Thymus (tissue), 11 donors: Measurements from ENCODE around the gene CALML5. TPM values are rescaled to one million over a fixed set of nuclear protein-coding genes. Genes with fewer than 3 reads are reported as not detected.

ENCODE experiments used
- DNase-seq, 9 donors: peaks; one replicate each; pipeline ENCODE4 v3.0.0-alpha.2; 2013; ENCODE audit warnings: low spot score in 9 of 9, low read depth in 6 of 9, missing footprints in 1 of 9
- H3K27ac ChIP-seq, 2 donors: one replicate each; pipeline ENCODE4 v1.5.1; 2013; ENCODE audit warnings: control low read depth in 1 of 2, low read depth in 1 of 2, low read length in 1 of 2, mild to moderate bottlenecking in 1 of 2, moderate library complexity in 1 of 2
- H3K27me3 ChIP-seq, 2 donors: one replicate each; pipeline ENCODE4 v1.5.1; 2013; ENCODE audit warnings: low read length in 1 of 2; ENCODE audit not compliant: control insufficient read depth in 2 of 2, insufficient read depth in 1 of 2
- H3K36me3 ChIP-seq, 2 donors: one replicate each; pipeline ENCODE4 v1.5.1; 2013; ENCODE audit warnings: low read length in 1 of 2, mild to moderate bottlenecking in 1 of 2, moderate library complexity in 1 of 2; ENCODE audit not compliant: control insufficient read depth in 2 of 2, insufficient read depth in 2 of 2
- H3K4me1 ChIP-seq, 2 donors: one replicate each; pipeline ENCODE4 v1.5.1; 2013; ENCODE audit warnings: low read length in 2 of 2; ENCODE audit not compliant: control insufficient read depth in 2 of 2, insufficient read depth in 2 of 2
- H3K4me3 ChIP-seq, 2 donors: one replicate each; pipeline ENCODE4 v1.5.1; 2013; ENCODE audit warnings: low read length in 2 of 2, control low read depth in 1 of 2, mild to moderate bottlenecking in 1 of 2
- H3K9me3 ChIP-seq, 2 donors: one replicate each; pipeline ENCODE4 v1.5.1; 2013; ENCODE audit warnings: low read length in 1 of 2, mild to moderate bottlenecking in 1 of 2; ENCODE audit not compliant: control insufficient read depth in 2 of 2, insufficient read depth in 1 of 2
- WGBS: extraction: QIAGEN DNeasy Blood & Tissue Kit; methylation state at CpG from one replicate; pipeline ENCODE4 v1.1.7; 2013; 5-methylcytosine and 5-hydroxymethylcytosine counted together
- polyA plus RNA-seq: library from polyadenylated mRNA; stranded (reverse); fragments of 200-250 nt; gene quantifications from one replicate; pipeline ENCODE4 v1.2.3, GENCODE V29; 2013
- total RNA-seq: library from RNA; stranded (reverse); fragments of 120-200 nt; gene quantifications from one replicate; pipeline ENCODE4 v1.2.4, GENCODE V29; 2013
- donor health status: healthy.

CALML5 gene
- total and polyA plus RNA-seq, 2 donors, result 32.6 to 368 TPM

GRCh38 chr10:5511885-5512280, 12.5 kb upstream of the CALML5 start:
- Histone ChIP-seq H3K9me3 (no peaks in the 10 kb centered on the region), H3K4me3 (no peak overlapping the region), H3K27me3 (peaks cover 0 to 8% of the 10 kb centered on the region in 2 donors), H3K4me1 (peaks cover 0 to 20% of the 10 kb centered on the region in 2 donors), H3K27ac (no peak overlapping the region), H3K36me3 (no peaks in the 10 kb centered on the region)
- 92% methylated on average over 17 of the region's 17 CpGs for WGBS
- no peak for DNase-seq

DNA sequence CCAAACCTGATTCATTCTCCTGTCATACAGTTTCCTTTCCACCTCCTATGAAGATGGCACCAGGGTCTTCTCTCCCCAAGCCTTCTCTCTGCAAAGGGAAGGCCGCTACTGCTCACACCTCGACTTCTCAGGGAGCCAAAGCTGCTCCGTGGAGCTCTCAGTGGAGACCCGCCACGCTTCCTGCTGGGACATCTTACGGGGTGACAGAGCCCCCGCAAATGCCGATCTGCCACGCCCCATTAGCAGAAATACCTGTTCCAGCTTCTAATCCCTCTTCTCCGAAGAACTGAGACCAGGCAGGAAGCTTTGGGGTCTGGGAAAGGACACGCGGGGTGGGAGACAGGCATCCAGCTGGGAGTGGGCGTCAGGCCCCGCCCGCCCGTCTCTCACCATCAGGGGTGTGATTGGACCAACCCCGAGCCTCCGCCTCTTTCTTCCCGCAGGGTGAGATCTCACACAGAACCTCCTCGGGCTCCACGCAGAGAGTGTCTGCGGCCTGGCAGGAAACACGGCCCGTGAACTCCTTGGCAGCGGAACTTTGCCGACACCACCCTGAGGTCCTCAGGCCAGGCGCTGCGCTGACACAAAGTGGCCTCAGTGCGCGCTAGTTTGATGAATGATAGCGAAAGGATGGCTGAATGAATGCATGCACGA, 12.0 kb upstream of the CALML5 start:
- H3K36me3 ChIP-seq, result no peaks in the 10 kb centered on the region
- H3K4me3 ChIP-seq, result no peak overlapping the region
- WGBS, result 96% methylated on average over 32 of the region's 32 CpGs
- no peak for DNase-seq
- H3K27ac ChIP-seq, result no peak overlapping the region
- peaks cover 0 to 8% of the 10 kb centered on the region in 2 donors for H3K27me3 ChIP-seq
- H3K4me1 ChIP-seq, result peaks cover 0 to 20% of the 10 kb centered on the region in 2 donors
- no peaks in the 10 kb centered on the region for H3K9me3 ChIP-seq

DNA sequence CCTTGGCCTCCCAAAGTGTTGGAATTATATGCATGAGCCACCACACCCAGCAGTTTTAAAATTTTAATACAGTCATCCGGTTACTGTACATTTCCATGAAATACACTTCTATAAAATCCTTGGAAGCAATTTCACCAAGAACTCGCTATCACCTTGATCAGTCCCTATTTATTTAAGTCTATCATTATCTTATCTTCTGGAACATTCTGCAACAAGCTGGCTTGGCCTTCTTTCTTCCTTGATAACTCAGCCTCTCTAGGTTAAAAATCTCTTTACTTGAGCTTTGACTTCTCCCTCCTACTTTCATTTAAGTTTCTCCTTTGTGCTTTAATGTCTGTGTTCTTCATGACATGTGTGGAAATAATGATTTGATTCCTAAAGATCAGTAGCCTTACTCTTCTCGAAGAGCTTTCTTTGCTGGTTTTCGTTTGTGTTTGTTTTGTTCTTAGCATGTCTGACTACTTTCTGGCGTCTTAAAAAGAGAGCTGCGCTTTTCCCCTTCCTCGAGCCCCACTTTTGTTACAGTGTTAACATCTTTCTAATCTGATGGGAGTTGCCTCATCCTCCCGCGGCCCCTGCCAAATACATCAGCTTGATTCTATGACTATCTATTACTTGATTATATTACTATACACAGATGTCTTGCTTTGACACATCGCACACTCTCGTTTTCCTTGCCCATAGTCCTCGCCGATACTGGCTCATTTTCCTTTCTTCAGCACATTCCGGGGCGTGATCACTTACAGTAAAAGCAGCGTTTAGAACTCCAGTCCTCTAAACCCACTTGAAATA, 11.1 kb upstream of the CALML5 start:
- peaks cover 0 to 8% of the 10 kb centered on the region in 2 donors for H3K27me3 ChIP-seq
- H3K4me3 ChIP-seq, result no peak overlapping the region
- DNase-seq, result no peak
- H3K36me3 ChIP-seq, result no peaks in the 10 kb centered on the region
- no peaks in the 10 kb centered on the region for H3K9me3 ChIP-seq
- peaks cover 0 to 15% of the 10 kb centered on the region in 2 donors for H3K4me1 ChIP-seq
- 96% methylated on average over 16 of the region's 16 CpGs for WGBS
- H3K27ac ChIP-seq, result no peak overlapping the region

- H3K9me3 ChIP-seq, result no peaks in the 10 kb centered on the region
- DNase-seq, result no peak
- H3K27me3 ChIP-seq, result peaks cover 0 to 8% of the 10 kb centered on the region in 2 donors
- no peak overlapping the region for H3K4me3 ChIP-seq
- WGBS, result 96% methylated on average over 11 of the region's 11 CpGs
- H3K36me3 ChIP-seq, result no peaks in the 10 kb centered on the region
- peaks cover 0 to 15% of the 10 kb centered on the region in 2 donors for H3K4me1 ChIP-seq
- H3K27ac ChIP-seq, result no peak overlapping the region
Measured at GRCh38 chr10:5509691-5510090, 10.3 kb upstream of the CALML5 start.

DNA sequence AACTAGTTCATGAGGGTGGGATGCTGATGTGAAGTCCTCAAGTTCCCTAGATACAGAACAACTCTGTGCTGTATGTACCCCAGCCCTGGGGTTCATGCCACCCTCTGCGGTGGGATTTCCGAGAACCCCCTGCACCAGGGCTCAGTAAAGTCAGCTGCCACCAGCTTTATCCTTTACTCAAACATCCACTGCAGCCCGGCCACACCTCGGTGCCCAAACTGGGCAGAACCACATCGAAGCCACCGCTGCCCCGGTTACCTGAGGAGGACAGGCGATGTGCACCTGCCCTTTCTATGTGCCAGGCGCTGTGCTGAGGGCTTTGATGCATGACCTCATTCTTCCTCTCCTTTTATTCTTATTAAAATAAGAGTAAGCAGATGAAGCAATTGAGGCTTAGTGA, 9.9 kb upstream of the CALML5 start:
- H3K27me3 ChIP-seq, result peaks cover 0 to 6% of the 10 kb centered on the region in 2 donors
- peaks cover 0 to 18% of the 10 kb centered on the region in 2 donors for H3K4me1 ChIP-seq
- no peak overlapping the region for H3K4me3 ChIP-seq
- H3K9me3 ChIP-seq, result no peaks in the 10 kb centered on the region
- DNase-seq, result no peak
- WGBS, result 96% methylated on average over 9 of the region's 9 CpGs
- no peak overlapping the region for H3K27ac ChIP-seq
- no peaks in the 10 kb centered on the region for H3K36me3 ChIP-seq

- H3K36me3 ChIP-seq, result no peaks in the 10 kb centered on the region
- H3K27ac ChIP-seq, result no peak overlapping the region
- no peak overlapping the region for H3K4me3 ChIP-seq
- H3K9me3 ChIP-seq, result no peaks in the 10 kb centered on the region
- no peak for DNase-seq
- H3K4me1 ChIP-seq, result peaks cover 0 to 22% of the 10 kb centered on the region in 2 donors
- peaks cover 0 to 6% of the 10 kb centered on the region in 2 donors for H3K27me3 ChIP-seq
- WGBS, result 98% methylated on average over 6 of the region's 6 CpGs
Measured at GRCh38 chr10:5508786-5509185, 9.4 kb upstream of the CALML5 start.

- 98% methylated on average over 18 of the region's 18 CpGs for WGBS
- no peaks in the 10 kb centered on the region for H3K9me3 ChIP-seq
- no peaks in the 10 kb centered on the region for H3K36me3 ChIP-seq
- H3K4me3 ChIP-seq, result no peak overlapping the region
- peaks cover 0 to 6% of the 10 kb centered on the region in 2 donors for H3K27me3 ChIP-seq
- no peak overlapping the region for H3K27ac ChIP-seq
- H3K4me1 ChIP-seq, result peaks cover 0 to 19% of the 10 kb centered on the region in 2 donors
- DNase-seq, result no peak
Measured at GRCh38 chr10:5508161-5508604, 8.8 kb upstream of the CALML5 start.

GRCh38 chr10:5507649-5508131, 8.3 kb upstream of the CALML5 start:
- Histone ChIP-seq H3K9me3 (no peaks in the 10 kb centered on the region), H3K27ac (no peak overlapping the region), H3K4me1 (peaks cover 0 to 19% of the 10 kb centered on the region in 2 donors), H3K27me3 (peaks cover 0 to 6% of the 10 kb centered on the region in 2 donors), H3K36me3 (no peaks in the 10 kb centered on the region), H3K4me3 (no peak overlapping the region)
- whole genome bisulfite sequencing, result 95% methylated on average over 14 of the region's 14 CpGs
- DNase-seq, result no peak
